Sigmoid colon (tissue), 7 donors: ENCODE measurements around the gene SETD3. TPM values are rescaled to one million over a fixed set of nuclear protein-coding genes. Genes with fewer than 3 reads are reported as not detected.

Experiments
- DNase-seq: peaks from one replicate; pipeline ENCODE4 v3.0.0-alpha.2; 2019
- H3K27ac ChIP-seq, 4 donors: fragments of 200-600 bp; sonication (generic); one replicate each; pipeline ENCODE4 v1.5.1; 2016 to 2019; ENCODE audit warnings: mild to moderate bottlenecking in 1 of 4
- H3K27me3 ChIP-seq, 3 donors: fragments of 200-600 bp; sonication (generic); one replicate each; pipeline ENCODE4 v1.5.1; 2019; ENCODE audit warnings: mild to moderate bottlenecking in 1 of 3
- H3K36me3 ChIP-seq, 4 donors: fragments of 200-600 bp; sonication (generic); one replicate each; pipeline ENCODE4 v1.5.1; 2016 to 2019
- H3K4me1 ChIP-seq, 4 donors: fragments of 200-600 bp; sonication (generic); one replicate each; pipeline ENCODE4 v1.5.1; 2017 to 2019
- H3K4me3 ChIP-seq, 4 donors: fragments of 200-600 bp; sonication (generic); one replicate each; pipeline ENCODE4 v1.5.1; 2017 to 2019; ENCODE audit warnings: mild to moderate bottlenecking in 2 of 4, moderate library complexity in 1 of 4
- H3K9me3 ChIP-seq, 4 donors: fragments of 200-600 bp in 3 of 4; sonication (generic) in 3 of 4; one replicate each; pipeline versions ENCODE4 v1.5.1 to v1.6.1; 2013 to 2019
- CTCF ChIP-seq, 4 experiments: fragments of 450-650 bp in 3 of 4; fragments of 200-600 bp in 1 of 4; IDR thresholded peaks; one replicate each; pipeline ENCODE4 v1.5.1; 2016 to 2019; ENCODE audit warnings: antibody characterized with exemption in 4 of 4, mild to moderate bottlenecking in 3 of 4, moderate library complexity in 2 of 4
- EP300 ChIP-seq, 4 donors: sonication (generic); formaldehyde crosslinking; IDR thresholded peaks; one replicate each; pipeline ENCODE4 v1.6.1; 2017; ENCODE audit warnings: antibody characterized with exemption in 4 of 4
- POLR2A ChIP-seq, 2 donors: fragments of 450-650 bp; IDR thresholded peaks; one replicate each; pipeline ENCODE4 v1.6.1; 2016; ENCODE audit warnings: antibody characterized with exemption in 2 of 2, mild to moderate bottlenecking in 2 of 2, moderate library complexity in 2 of 2
- POLR2AphosphoS5 ChIP-seq, 4 donors: sonication (generic); formaldehyde crosslinking; IDR thresholded peaks; one replicate each; pipeline ENCODE4 v1.6.1; 2017; ENCODE audit warnings: antibody characterized with exemption in 4 of 4
- WGBS, 2 donors: extraction: QIAGEN DNeasy Blood & Tissue Kit; methylation state at CpG; one replicate each; pipeline ENCODE4 v1.1.7; 2013; 5-methylcytosine and 5-hydroxymethylcytosine counted together
- intact Hi-C: fragments of 100-400 bp; cut with DNase I; formaldehyde crosslinking; loops from one replicate; pipeline ENCODE4 v1.15.1; 2023
- polyA plus RNA-seq, 3 donors: library from polyadenylated mRNA; stranded (reverse); fragments of 200-250 nt; gene quantifications; one replicate each; pipeline ENCODE4 v1.2.3, GENCODE V29; 2013
- total RNA-seq, 4 donors: library from RNA; depleted of rRNA; stranded (reverse); fragments of >200 nt; gene quantifications; one replicate each; pipeline ENCODE4 v1.1.0, GENCODE V29; 2016
- donor health status: healthy with polysubstance abuse.
- donor health status: Bipolar disorder and iron deficiency.
- donor health status: healthy.

The SETD3 gene
- total and polyA plus RNA-seq, 7 donors: 34.6 to 164 (median 130) TPM

DNA sequence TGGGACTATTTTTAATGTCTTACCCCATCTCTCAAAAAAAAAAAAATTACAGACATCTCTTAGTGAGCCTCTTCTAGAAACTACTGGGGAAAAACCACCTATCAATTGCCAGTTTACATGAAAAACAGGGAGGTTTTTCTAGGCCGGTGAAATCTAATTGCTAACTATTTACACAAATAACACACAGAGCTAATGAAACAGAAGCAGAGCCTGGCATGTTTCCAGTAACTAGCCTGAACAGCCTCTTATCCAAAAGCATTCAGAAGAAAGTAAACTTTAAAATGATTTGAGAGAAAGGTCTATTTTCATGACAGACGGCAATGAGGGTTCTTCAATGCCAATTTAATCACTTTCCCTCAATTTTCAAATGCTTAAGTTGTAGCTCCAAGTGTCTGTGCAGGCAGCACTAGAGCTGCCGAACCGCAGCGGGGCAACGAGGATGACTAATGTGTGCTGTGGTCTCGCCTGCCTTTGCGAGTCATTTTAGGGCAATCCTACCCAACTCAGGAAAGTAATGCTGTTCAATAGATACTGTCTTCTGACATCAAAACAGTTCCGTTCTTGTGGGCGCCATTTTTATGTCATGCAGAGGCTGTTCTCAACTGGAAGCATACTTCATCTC is 84.6 kb downstream of the SETD3 start:
- Histone ChIP-seq H3K36me3 (peaks cover 12 to 53% (median 23%) of the 10 kb centered on the region in 4 donors), H3K27me3 (no peaks in the 10 kb centered on the region), H3K9me3 (no peaks in the 10 kb centered on the region), H3K4me1 (no peaks in the 10 kb centered on the region), H3K27ac (no peak overlapping the region), H3K4me3 (no peak overlapping the region)
- peak; percentile 21 for DNase-seq
- intact Hi-C loops: no loop called here
- TF ChIP-seq POLR2AphosphoS5 (IDR thresholded peaks at IDR 0.05) (no peak), EP300 (IDR thresholded peaks at IDR 0.05) (no peak), POLR2A (IDR thresholded peaks at IDR 0.05) (no peak), CTCF (IDR thresholded peaks at IDR 0.05) (no peak)
- WGBS, 2 donors: 77 to 83% methylated on average over 10 of the region's 10 CpGs

DNA sequence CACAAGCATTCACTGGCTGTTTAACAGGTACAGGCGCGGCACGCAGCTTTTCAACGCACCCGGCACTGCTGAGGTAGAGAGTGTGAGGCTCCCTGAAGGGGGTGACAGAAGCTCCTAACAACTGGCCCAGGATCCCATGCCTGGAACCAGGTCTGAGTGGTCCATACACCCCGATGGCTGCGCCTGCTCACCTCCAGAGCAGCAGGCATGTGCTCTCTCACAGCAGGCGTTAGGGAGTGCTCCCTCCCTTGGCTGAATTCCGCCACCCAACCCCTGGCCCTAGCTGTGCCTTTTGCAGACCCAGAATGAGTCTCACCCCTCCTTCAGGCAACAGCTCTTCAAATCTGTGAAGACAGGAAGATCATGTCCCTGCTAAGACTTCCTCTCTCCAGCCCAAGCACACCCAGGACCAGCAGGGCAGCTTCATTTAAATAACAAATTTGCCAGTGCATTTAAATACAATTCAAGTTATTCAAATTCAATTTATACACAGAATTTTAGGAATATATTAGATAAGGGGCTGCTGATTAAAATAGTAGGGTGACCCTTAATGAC is 86.0 kb downstream of the SETD3 start:
- H3K4me3 ChIP-seq: no peak overlapping the region
- H3K4me1 ChIP-seq: no peaks in the 10 kb centered on the region
- H3K36me3 ChIP-seq: peaks cover 12 to 42% (median 23%) of the 10 kb centered on the region in 4 donors
- H3K27me3 ChIP-seq: no peaks in the 10 kb centered on the region
- peak; percentile 17 for DNase-seq
- 94 to 95% methylated on average over 9 of the region's 9 CpGs for WGBS, 2 donors
- no peak overlapping the region for H3K27ac ChIP-seq
- TF ChIP-seq EP300 (IDR thresholded peaks at IDR 0.05) (no peak), CTCF (IDR thresholded peaks at IDR 0.05) (no peak), POLR2AphosphoS5 (IDR thresholded peaks at IDR 0.05) (no peak), POLR2A (IDR thresholded peaks at IDR 0.05) (no peak)
- intact Hi-C loops: no loop called here
- no peaks in the 10 kb centered on the region for H3K9me3 ChIP-seq

- DNase-seq: no peak
- WGBS, 2 donors: 67 to 75% methylated on average over 12 of the region's 12 CpGs
- Histone ChIP-seq H3K36me3 (peaks cover 1 to 27% (median 12%) of the 10 kb centered on the region in 4 donors), H3K9me3 (no peaks in the 10 kb centered on the region), H3K27ac (no peak overlapping the region), H3K4me3 (no peak overlapping the region), H3K4me1 (peaks cover 0 to 6% (median 0%) of the 10 kb centered on the region in 4 donors), H3K27me3 (no peaks in the 10 kb centered on the region)
- intact Hi-C loops: no loop called here
- TF ChIP-seq CTCF (IDR thresholded peaks at IDR 0.05): peak in 3 of 4 experiments; percentile 33 to 50 (median 35)
- TF ChIP-seq POLR2AphosphoS5 (IDR thresholded peaks at IDR 0.05): no peak
Measured at GRCh38 chr14:99393059-99393655, 87.5 kb downstream of the SETD3 start.

GRCh38 chr14:99391671-99392070 is 89.0 kb downstream of the SETD3 start:
- DNase-seq: no peak
- TF ChIP-seq CTCF (IDR thresholded peaks at IDR 0.05): no peak
- no peak for TF ChIP-seq POLR2AphosphoS5 (IDR thresholded peaks at IDR 0.05)
- no peak for TF ChIP-seq POLR2A (IDR thresholded peaks at IDR 0.05)
- Histone ChIP-seq H3K36me3 (peaks cover 0 to 12% (median 3%) of the 10 kb centered on the region in 4 donors), H3K27ac (no peak overlapping the region), H3K4me1 (peaks cover 0 to 6% (median 0%) of the 10 kb centered on the region in 4 donors), H3K4me3 (no peak overlapping the region), H3K27me3 (peaks cover 0 to 2% (median 0%) of the 10 kb centered on the region in 3 donors), H3K9me3 (no peaks in the 10 kb centered on the region)
- WGBS, 2 donors: 76 to 82% methylated on average over 13 of the region's 13 CpGs
- intact Hi-C loops: no loop called here
